Right renal cortex interstitium (tissue), 3 donors: Measurements from ENCODE around the gene GPR31. TPM values are rescaled to one million over a fixed set of nuclear protein-coding genes. Genes with fewer than 3 reads are reported as not detected.

Source experiments
- DNase-seq, 3 donors: peaks; one replicate each; pipeline ENCODE4 v3.0.0-alpha.2; 2013; ENCODE audit warnings: low read depth in 3 of 3, low spot score in 2 of 3
- polyA plus RNA-seq, 3 donors: library from polyadenylated mRNA; unstranded; fragments of 120-200 nt; gene quantifications; one replicate each; pipeline ENCODE4 v1.2.1, GENCODE V29; 2013; ENCODE audit not compliant: insufficient read length in 3 of 3

The GPR31 gene
- polyA plus RNA-seq, 3 donors, result not detected

- DNase-seq, result no peak
These were observed 15.9 kb downstream of the GPR31 start for GRCh38 chr6:167141667-167142432.

DNA sequence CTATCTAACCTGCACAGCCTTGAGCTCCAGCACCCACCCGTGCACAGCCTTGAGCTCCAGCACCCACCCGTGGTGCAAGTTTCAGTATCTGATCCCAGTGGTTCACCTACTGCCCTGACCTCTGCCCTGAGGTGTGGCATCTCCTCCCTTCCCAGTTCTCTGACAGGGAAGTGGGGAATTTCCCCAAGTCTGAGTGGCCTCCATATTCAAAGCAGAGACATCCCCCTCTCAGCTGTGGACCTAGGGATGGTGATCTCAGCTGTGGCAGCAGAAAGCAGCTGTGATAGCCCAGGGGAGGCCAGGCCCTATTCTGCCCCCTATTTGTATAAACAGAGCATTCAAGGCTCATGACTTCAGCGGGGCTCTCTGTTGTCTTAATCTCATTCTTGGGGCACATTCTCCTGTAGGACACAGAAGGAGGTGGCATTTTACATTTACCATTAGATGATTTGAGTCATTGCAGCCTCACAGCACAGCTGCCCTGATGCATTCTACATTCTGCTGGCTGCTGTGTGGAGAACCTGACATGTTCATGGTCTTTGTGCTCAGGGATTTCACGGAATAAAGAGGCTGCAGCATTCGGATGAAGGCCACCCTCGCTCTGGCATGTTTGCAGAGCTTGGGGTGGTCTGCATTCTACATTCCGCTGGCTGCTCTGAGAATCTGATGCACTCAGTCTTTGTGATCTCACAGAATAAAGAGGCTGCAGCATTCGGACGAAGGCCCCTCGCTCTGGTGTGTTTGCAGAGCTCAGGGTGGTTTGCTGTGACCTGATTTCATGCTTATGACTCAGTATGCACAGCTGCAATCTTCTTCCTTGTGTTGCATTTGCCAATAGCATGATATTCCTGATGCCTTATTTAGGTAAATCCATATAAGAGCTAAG is 16.9 kb downstream of the GPR31 start:
- no peak for DNase-seq

GRCh38 chr6:167139761-167140160 is 18.0 kb downstream of the GPR31 start:
- DNase-seq, result no peak

DNA sequence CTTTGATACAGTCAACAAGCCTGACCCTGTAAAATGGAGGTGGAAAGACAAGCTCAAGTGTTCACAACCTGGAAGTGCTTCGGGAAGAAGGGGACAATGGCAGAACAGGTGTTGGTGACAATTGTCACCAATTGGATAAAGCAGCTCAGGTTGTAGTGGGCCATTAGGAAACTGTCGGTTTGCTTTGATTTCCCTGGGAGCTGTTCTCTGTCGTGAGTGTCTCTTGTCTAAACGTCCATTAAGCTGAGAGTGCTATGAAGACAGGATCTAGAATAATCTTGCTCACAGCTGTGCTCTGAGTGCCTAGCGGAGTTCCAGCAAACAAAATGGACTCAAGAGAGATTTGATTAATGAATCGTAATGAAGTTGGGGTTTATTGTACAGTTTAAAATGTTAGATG is 19.9 kb downstream of the GPR31 start:
- DNase-seq, result no peak

GRCh38 chr6:167137081-167137480 is 20.7 kb downstream of the GPR31 start:
- DNase-seq, result no peak

GRCh38 chr6:167136376-167136775 is 21.4 kb downstream of the GPR31 start:
- DNase-seq, result no peak

DNA sequence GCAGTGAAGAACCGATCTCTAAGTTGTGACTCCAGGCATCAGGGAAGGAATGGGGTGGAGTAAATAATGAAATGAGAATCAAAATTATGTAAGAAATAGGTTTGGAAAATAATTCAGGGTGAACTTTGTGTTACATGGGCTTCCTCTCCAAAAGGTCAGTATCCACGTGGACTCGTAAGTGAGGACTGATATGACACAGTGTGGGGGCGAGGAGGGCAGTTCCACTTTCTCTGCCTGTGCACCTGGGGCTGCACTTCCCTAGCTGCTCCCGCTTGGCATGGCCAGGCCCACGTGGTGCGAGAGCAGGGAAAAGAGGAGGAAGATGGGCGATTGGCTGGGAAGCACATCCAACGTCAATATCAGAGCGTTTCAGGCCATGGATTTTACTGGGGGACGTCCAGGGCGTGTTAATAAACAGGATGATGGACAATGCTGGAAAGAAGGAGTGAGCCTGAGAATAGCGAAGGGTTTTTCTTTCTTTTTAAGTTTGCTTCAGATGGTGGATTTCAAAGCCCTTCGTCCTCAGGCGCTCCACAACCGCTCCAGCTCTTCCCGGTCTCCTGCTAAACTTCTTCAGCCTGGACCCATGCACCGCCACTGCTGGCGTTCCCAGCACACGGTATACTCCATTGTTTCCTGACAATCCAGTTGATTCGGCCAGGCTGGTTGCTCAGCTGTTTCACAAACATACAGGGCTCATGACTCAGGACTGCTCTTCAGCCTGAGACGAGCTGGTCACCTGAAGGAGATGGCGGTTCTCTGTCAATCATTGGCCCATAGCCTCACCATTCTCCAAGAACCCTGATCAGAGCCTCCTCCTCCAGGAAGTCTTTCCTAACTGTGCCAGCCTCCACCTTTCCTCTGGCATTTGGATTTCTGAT is 23.1 kb downstream of the GPR31 start:
- no peak for DNase-seq

GRCh38 chr6:167130712-167131684 is 26.8 kb downstream of the GPR31 start:
- DNase-seq, result no peak

DNA sequence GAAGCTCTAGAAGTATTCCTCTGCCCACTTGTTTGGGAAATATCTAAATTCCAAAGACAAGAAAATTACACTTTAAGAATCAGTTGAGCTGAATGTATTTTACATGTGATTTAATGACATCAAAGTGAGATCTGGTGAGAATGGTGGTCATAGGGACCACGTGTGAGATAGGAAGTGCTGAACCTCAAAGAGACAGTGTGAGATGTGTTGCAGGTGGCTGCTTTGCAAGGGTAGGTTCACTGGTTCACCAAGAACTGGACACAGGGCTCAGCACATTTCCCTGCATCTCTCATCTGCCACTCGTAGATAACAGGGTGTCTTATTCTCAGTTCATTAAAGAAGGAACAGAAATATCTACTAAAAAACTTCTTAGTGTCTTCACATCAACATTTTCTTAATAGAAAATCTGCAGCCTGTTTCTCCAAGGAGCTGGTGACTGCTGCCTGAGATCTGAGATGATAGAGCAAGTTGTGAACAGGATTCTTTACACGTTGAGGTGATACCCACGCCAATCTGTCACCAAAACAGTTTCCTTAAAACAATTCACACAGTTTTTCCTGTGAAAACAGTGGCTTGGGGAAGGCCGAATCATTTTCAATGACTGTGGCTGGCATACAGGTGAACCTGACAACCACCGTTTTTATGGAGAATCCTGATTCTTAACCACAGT is 27.6 kb downstream of the GPR31 start:
- DNase-seq, result no peak

DNA sequence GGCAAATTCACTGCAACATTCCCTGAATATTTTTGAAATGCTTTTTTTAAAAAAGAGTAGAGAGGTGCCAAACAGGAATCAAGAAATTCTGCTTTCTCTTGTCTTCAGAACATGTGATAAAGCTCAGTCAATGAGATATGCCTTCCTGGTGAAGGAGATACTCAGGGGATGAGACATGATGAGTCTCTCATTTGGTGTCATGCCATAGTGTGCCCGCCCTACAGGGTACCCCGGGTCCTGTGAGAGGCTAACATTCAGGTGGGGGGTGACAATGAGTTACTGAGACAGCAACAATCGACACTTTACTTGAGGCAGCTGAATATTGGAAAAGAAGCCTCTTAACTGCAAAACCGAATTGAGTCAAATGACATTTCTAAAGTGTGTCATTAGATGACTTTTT is 28.2 kb downstream of the GPR31 start:
- DNase-seq, result no peak

- no peak for DNase-seq
These were observed 28.6 kb downstream of the GPR31 start for GRCh38 chr6:167129159-167129558.

DNA sequence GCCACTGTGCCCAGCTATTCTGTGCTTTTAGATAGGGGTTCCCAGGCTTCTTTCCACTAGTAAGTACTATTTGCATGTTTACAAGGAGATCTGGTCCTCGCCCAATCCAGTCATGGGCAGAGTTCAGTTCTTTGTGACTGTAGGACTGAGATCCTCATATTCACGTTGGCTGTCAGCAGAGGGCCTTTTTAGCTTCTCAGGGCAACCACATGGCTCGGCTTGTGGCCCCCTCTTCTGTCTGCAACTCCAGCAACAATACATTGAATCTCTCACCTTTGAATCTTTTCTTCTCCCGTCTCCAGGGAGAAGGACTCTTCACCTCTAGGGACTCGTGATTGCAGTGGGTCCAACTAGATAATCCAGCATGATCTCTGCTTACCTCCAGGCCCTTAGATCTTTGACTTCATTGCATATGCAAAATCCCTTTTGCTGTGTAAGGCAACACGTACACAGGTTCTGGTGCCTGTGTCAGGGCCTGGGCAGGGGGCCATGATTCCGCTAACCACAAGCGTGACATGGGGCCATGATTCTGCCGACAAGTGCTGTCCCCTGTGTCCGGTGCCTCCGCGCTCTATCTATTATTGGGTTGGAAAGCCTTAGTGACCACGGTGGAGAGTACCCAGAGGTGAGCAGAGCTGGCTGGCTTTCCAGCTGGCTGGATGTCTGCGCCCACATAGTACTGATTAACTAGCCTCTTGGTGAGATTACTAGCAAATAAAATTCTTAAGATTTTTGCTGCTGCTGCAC is 29.8 kb downstream of the GPR31 start:
- no peak for DNase-seq

DNA sequence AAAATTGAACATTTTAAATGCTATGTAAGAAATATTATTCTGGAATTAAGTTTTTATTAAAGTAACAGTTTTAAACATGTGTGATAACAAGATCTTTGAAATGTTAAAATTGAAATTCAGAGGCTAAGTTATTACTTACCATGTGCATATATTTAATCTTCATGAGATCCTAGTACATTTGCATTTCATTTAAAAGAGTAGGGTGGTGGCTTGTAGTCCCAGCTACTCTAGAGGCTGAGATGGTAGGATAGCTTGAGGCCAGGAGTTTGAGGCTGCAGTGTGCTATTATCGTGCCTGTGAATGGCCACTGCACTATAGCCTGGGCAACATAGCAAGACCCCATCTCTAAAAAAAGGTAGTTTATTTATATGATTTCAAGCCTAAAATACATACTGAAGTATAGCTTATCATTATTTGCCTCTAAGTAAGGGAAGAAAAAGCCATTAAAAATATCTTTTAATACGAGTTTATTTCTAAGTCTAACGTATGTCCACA is 31.9 kb downstream of the GPR31 start:
- DNase-seq, result no peak

- DNase-seq, result no peak
These were observed 32.4 kb downstream of the GPR31 start for GRCh38 chr6:167125410-167125809.

DNA sequence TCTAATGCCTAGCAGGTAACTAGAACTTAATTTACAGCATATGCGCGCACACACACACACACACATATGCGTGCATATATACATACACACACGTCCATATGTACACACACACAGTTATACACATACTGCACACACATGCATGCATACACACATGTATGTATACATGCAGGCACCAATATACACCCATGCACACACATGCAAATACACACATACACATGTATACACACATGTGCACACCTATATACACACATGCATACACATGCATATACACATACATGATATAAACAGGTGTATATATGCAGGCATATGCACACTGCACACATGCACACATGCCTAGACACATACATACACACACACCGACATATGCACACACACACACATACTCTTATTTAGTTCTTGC is 33.0 kb downstream of the GPR31 start:
- DNase-seq, result no peak

DNA sequence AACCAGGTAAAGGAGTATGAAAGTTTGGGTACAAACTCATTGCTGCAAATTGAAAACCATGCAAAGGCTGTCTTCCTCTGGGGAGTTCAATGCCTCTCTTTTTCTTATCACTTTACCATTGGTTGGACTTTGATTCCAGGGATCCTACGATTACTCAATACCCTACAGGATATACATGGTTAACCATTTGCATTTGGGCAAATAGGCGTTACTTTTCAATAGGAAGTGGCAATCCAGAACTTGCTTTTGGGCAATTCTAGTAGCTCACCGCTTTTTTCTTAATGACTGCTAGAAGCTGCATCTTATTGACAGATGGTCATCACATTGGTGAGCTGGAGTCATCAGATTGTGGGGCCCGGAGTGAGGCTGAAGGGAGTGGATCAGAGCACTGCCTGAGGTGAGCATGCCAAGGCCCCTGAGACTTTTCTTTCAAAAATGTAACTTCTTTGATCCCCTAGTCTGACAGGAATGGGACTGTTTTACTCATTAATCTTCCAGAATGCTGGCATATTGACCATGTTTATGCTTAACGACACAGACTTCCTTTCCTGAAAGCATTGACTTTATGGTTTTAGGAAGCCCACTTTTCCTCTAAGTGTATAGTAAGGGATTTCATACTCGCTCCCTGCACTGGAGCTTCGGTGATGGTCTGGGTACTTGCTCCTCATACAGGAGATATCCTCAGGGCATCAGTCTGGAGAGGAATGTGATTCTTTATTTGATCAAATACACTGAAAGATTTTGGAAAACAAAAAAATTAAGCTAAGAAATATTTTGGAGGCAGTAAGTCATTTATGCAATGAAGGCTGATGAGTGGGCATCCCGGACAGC is 34.7 kb downstream of the GPR31 start, which contains the start of gene CCR6:
Gene CCR6 (plus strand): TSS at position 270 of the 831 bp plus-strand sequence. CDS start 13,039 bp downstream, outside the sequence.
- DNase-seq, result no peak
